A673 (cell line): Measurements from ENCODE around the gene CDK2.

Experiments
- EZH2 ChIP-seq: fragments of 200-600 bp; sonication (generic); IDR thresholded peaks from 2 replicates; pipeline ENCODE4 v1.6.1; 2017; ENCODE audit warnings: borderline replicate concordance, low read depth, mild to moderate bottlenecking, mixed read lengths, antibody characterized with exemption, low read length; ENCODE audit not compliant: poor library complexity, severe bottlenecking
- TF ChIP-seq, protein P1 (sequence below): fragments of 300-800, 200-600 bp; sonication (generic); conservative IDR thresholded peaks from 2 replicates; pipeline ENCODE4 v1.5.1; 2017; ENCODE audit warnings: low read depth, mild to moderate bottlenecking, antibody characterized with exemption, low read length, moderate library complexity, mixed read lengths

DNA sequence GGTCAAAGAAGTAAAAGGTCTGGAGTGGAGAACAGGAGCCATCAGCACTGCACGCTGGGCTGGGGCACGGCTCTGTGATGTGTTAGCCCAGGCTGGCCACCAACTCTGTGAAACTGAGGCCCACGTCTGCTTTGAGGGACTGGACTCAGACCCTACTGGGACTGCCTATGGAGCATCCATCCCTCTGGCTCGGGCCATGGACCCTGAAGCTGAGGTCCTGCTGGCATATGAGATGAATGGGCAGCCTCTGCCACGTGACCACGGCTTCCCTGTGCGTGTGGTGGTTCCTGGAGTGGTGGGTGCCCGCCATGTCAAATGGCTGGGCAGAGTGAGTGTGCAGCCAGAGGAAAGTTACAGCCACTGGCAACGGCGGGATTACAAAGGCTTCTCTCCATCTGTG lies 37.6 kb downstream of the CDK2 start:
- TF ChIP-seq EZH2: no peak
- TF ChIP-seq, protein P1, sequence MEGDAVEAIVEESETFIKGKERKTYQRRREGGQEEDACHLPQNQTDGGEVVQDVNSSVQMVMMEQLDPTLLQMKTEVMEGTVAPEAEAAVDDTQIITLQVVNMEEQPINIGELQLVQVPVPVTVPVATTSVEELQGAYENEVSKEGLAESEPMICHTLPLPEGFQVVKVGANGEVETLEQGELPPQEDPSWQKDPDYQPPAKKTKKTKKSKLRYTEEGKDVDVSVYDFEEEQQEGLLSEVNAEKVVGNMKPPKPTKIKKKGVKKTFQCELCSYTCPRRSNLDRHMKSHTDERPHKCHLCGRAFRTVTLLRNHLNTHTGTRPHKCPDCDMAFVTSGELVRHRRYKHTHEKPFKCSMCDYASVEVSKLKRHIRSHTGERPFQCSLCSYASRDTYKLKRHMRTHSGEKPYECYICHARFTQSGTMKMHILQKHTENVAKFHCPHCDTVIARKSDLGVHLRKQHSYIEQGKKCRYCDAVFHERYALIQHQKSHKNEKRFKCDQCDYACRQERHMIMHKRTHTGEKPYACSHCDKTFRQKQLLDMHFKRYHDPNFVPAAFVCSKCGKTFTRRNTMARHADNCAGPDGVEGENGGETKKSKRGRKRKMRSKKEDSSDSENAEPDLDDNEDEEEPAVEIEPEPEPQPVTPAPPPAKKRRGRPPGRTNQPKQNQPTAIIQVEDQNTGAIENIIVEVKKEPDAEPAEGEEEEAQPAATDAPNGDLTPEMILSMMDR: no peak
